Activated CD8-positive, alpha-beta memory T cell treated with anti-CD3 and anti-CD28 coated beads for 36 hours (primary cell): Measurements from ENCODE around the gene TNS3. TPM values are rescaled to one million over a fixed set of nuclear protein-coding genes. Genes with fewer than 3 reads are reported as not detected.

Source experiments
- CTCF ChIA-PET: fragments of 350-600 bp; sonication (Branson Sonifier 250); formaldehyde crosslinking; loops from one replicate; lab custom pipeline; 2021; ENCODE audit warnings: antibody characterized with exemption; lab: Charles Lee
- POLR2A ChIA-PET: fragments of 350-600 bp; sonication (Branson Sonifier 250); formaldehyde crosslinking; loops from one replicate; lab custom pipeline; 2021; ENCODE audit warnings: antibody characterized with exemption; lab: Charles Lee
- total RNA-seq, 2 experiments: library from RNA; stranded (reverse); gene quantifications; one replicate each; pipeline ENCODE4 v1.2.3, GENCODE V29; 2021

TNS3 gene
- total RNA-seq, 2 experiments from 2014 or later: 1.4 to 2.0 TPM

DNA sequence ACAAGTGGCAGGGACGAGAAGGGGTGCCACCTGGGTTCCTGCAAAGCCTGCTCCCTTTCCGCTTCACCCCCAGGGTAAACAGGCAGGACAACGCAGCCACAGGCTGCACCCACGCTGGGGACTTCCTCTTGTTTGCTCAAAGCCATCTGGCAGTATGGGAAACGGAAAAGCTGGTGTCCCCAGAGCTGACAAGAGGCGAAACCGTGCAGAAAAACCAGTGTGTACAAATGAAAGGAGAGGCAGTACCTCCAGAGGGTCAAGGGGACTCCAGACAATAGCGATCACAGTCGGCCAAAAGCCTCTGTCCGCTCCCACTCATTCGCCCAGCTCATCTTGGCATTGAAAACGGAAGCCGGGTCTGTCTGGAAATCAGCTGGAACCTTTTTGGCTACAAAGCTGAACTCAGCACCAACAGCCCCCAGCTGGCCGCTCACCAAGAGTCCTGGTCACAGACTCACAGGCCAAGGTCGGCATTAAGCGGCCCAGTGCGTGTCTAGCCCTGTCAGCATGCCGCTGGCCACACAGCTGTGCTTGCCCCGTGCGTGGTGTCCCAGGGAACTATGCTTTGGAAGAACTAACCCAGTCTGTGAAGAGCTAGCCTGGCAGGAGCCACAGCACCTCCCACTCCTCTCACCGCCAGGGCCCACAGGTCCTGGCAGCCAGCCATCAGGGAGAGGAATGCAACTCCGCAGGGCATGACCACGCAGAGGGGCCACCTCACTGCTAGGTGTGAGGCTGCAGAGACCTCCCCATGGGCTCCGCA, 10.4 kb downstream of the TNS3 start:
- ChIA-PET POLR2A (no interaction called here), CTCF (no interaction called here)

DNA sequence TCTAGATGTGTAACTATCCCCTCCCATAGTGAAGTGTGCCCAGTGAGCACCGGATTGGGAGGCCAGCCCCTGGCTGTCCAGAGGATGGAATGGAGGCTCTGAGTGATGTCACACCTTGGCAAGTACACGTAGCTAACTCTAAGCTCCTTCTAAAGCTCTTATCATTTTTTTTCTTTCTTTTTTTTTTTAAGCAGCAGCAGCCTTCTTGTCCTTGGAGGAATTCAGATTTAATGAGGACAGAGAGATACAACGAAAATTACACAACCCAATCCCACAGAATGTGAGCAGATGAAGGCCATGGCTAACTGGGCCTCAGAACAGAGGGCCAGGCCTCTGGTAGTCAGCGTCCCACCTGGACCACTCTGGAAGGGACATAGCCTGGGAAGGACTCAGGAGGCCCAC, 11.3 kb downstream of the TNS3 start:
- POLR2A ChIA-PET: no interaction called here
- CTCF ChIA-PET: no interaction called here

DNA sequence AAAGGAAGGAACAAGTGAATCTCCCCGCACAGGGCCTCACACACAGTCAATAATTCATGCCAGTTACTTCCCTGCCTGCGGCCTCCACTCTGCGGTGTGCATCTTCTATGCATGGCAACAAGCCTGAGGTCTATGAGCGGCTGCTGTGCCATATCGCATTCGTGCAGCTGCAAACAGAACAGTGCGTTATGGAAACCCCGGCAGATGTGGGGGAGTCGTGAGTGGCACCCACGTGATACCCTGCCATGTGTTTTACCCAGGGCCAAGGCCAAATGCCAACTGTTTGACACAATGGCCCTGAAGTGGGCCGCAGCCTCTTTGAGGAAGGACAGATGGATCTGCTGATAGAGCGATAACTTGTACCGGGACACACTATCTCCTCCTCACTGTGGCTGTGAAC, 13.4 kb downstream of the TNS3 start:
- ChIA-PET POLR2A (no interaction called here), CTCF (no interaction called here)

DNA sequence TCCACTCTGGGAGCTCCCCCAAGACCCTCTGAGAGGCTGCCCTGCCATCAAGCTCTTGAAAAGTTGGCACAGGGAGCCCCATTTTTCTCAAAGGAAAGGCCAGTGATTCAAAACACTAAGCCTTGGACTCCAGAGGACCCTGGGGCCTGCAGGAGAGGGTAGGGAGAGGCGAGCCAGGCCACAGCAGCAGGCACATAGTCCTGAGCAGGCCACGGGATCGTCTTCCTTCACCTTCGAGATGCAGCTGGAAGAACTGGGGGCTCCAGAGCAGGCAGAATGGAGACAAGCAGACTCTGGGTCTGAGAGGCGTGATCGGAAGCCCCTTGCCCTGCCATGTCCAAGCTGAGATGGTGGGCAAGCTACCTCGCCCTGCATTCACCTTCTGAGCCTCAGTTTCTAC, 13.9 kb downstream of the TNS3 start:
- CTCF ChIA-PET: no interaction called here
- POLR2A ChIA-PET: no interaction called here

DNA sequence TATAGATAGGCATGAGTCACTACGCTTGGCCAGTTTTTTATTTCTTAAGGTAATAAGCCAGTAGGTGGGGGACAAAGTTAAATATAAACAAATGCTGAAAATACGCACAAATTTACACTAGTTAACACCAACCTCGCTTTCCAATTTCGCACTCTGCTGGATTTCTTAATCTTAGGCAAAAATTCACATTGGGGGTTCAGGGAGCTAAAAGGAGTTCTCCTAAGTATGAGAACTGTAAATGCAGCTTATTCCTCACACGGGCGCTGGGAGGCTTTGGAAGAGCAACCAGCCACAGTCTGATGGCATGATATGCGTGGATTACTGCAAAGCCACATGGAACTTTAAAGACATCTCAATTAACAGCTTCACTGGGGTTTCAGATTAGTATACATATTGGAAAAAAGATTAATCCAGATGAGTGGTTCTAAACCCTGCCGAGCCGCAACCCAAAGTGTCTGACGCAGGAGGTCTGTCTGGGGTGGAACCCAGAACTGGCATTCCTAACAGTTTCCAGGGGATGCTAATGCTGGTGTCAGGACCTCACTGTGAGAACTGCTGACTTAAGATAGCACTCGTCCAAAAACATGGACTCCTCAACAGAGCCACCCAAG, 16.2 kb downstream of the TNS3 start:
- POLR2A ChIA-PET: no interaction called here

DNA sequence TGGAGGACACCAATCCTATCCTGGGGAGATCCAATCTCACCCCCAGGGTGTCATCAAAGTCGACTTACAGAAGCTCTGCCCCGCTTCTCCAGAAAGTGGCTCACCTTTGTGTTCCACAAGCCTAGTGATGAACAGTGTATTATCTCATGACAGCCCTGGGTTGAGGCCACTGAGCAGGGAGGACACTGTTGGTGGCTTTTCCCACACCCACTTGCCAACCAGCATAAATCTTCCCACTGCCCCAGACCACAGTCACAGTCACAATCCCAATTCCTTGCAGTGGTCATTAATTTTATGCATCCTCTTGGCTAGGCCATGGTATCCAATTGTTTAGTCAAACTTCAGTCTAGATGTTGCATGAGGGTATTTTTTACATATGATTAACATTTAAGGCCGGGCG, 18.4 kb downstream of the TNS3 start:
- ChIA-PET CTCF (no interaction called here), POLR2A (no interaction called here)

More for the DNA sequence above, 16.2 kb downstream of the TNS3 start:
- CTCF ChIA-PET: no interaction called here

DNA sequence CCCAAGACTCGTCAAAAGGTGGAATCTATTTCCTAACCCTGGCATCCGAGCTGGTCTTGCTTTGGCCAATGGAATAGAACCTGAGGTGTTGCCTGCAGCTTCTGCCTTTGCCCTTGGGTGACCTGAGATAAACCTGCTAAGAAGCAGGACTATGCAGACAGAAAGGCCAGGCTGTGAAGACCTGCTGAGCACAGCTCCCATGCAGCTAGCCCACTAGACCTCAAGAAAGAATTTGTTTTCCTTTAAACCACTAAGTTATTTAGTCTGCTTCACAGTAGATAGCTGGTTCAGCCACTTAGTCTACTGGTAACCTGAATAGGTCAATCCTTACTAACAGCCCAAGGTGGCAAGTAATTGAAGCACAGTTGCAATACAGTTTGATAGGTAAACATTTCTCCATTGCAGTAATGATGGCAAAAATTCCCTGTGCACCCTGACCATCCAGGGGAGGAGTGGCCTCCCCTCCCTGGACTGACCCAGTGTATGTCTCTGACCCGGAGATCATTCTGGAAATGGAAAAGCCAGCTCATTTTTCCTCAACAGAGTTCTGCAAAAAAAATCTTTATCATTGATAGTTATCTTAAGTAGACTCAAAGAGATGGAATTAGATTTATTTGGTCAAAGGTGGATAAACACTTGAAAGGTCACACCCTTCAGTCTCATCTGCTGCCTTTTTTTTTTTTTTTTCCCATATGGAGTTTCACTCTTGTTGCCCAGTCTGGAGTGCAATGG, 20.0 kb downstream of the TNS3 start:
- CTCF ChIA-PET: no interaction called here
- POLR2A ChIA-PET: no interaction called here

DNA sequence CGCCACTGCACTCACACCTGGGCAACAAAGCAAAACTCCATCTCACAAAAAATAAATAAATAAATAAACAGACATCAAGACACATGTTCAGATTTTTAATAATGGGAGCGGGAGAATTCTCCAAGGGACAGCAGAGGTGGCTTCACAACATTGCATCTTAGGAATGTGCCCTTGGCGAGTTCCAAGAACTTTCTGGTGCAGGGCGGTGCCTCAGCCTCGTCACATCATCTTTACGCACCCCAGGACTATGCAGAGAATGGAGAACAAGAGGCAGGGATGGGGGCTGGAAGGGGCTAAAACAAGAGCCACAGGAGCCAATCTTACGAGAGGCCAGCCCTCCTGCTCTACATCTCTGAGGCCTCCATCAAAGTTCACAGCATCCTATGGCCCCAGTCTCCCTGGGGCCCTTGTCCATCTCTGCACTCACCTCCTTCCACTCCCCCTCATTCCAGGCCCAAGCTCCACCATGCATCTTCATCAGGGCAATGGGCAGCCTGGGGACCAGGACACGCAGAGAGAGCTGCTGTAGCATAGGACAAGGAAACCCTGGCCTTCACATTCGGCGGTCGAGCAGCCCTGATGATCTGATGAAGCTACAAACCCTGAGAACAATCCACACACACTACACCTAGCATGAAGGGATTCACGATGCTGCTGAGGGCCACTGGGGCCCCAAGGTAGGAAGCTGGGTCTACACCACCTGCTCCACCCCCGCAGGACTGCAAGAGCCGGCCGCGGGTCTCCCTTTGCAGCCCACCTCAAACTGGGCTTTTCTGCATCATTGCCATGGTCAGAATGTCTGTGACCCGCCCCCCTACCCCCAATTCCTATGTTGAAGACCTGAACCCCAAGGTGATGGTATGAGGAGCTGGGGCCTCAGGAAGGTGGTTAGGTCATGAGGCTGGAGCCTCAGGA, 22.3 kb downstream of the TNS3 start:
- POLR2A ChIA-PET: no interaction called here
- CTCF ChIA-PET: no interaction called here

DNA sequence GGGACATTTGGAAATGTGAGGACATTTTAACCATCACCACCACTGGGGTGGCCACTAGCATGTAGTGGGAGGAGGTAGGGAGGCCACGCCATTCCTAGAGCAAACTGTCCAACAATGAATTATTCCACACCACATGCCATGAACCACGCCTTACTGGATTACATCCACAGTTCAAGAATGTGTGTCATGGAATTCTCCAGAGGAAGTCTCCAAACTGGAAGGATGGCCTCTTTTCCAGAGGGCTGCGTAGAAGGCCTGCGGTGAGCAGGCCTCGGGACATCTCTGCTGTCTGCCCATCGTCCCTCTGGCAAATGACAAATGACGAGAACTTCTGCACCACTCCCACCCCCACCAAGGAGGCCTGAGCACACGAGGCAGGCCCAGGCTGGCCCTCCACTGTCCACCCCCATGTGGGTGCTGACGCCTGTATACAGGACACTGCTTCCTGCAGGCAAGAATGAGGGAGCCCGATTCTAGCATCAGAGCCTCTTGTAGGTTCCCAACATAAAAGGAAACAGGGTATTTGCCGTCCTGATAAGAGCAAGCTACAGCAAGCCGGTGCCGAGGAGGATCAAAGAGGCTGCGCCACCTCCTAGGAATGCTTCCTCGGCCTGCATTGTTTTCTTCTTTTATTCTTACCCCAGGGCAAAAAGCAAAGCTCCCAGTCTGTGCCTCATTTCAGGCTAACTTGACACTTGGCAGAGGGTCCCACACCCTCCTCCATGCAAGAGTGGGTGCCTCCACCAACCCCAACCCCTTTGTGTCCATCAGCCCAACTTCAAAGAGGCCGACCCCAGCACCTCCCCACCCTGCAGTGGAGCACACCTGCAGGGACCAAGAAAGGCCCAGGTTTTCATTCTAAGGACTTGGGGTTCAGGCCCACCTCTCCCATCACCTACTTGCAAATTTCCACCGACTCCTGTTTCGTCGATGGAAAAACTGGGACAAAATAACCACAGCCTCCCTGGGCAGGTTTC, 23.9 kb downstream of the TNS3 start:
- POLR2A ChIA-PET: no interaction called here
- CTCF ChIA-PET: no interaction called here

DNA sequence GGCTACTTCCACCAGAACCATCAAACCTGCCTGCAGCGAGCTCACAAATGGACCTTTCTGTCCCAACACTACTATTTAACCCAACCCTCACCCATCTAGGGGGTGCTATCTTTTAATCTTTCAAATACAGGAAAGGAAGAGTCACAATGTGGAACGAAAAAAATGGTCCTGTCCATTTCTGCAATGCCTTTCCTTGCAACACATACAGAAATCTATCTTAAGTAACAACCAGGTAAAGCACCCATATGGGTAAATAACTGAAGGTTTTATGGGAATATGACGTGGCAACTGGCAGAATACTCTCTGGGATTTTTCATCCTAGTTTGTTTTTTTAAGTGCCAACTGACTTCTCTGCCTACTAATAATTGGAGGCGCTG, 24.6 kb downstream of the TNS3 start:
- CTCF ChIA-PET: no interaction called here

DNA sequence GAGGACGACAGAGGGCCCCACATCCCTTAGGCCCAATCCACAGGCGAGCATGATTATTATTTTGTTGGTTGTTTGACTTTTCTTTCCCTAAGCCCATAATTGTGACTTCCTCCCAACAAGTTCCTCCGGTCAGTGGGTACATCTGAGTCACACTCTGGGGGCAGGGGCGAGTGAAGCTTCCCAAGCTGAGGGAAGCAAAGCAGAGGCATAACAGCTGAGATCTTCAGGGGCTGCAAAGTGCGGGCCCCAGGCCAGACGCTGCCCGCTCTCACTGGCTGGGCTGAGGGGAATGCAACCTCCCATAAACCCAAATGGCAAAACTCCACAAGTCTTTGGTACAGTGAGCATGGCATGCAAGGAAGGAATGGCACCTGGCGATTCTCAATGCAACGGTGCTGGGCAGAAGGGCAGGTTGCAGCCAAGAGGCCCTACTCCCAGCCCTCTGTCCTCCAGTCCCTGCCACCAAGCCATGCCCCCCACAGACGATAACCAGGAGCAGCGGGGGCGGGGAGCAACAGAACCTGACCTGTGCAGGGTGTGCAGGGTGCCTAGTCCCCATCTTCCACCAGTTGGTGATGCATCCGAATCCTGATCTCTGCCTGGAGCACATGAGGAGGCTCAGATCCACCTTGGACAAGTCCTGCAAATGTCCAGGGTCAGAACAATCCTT, 25.3 kb downstream of the TNS3 start:
- ChIA-PET CTCF (no interaction called here), POLR2A (no interaction called here)

More for the DNA sequence above, 24.6 kb downstream of the TNS3 start:
- POLR2A ChIA-PET: no interaction called here

DNA sequence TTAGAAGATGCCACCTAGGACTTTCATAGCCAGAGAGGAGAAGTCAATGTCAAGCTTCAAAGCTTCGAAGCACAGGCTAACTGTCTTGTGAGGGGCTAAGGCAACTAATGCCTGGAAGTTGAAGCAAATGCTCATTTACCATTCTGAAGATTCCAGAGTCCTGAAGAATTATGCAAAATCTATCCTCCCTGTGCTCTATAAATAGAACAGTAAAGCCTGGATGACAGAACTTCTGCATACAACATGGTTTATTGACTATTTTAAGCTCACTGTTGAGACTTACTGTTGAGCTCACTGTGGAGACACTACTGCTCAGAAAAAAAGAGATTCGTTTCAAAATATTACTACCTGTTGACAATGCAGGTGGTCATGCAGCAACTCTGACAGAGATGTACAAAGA, 28.6 kb downstream of the TNS3 start:
- POLR2A ChIA-PET: no interaction called here
- CTCF ChIA-PET: no interaction called here

DNA sequence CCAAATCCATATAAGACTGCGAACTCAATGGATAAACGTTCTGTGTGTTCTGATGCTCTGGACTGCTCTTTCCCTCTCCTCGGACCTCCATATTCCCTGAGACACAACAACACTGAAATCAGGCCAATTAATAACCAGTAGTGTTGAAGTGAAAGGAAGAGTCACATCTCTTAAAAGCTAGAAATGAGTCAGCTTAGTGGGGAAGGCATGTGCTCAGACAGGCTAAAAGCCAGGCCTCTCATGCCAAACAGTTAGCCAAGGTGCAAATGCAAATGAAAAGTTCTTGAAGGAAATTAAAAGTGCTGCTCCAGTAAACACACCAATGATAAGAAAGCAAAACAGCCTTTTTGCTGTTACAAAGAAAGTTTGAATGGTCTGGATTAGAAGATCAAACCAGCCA, 29.3 kb downstream of the TNS3 start:
- POLR2A ChIA-PET: no interaction called here
- CTCF ChIA-PET: no interaction called here

DNA sequence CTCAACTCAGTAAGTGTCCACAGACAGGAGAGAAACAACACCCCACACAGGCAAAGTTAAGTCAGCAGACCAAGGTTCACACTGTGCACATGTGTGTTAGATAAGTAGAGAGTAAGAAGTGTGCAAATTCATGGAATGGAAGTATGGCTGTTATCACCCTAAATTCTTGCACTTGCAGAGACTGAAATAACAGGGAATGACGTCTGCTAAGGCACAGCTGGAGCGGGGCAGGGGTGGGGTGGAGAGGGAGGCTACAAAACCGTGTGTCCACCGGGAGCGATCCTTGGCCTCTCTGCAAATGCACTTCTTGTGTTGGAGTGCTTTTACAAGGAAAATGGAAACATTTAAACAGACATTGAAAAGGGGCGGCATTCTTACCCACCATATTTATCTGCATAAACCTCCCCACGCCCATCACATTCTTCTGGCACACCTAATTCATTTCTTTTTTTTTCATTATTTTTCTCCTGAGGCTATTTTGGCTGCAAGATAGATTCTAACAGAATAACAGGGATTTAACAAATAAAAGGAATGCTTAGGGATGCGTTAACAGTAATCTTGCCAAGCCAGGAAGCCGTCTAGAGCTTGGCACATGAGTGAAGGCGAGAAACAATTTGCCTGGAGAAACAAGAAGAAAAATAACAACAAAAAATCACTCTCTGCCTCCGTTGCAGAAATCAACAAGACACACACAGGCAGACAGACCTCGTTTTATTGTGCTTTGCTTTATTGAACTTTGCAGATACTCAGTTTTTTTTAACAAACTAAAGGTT, 30.1 kb downstream of the TNS3 start:
- ChIA-PET POLR2A (no interaction called here), CTCF (no interaction called here)

DNA sequence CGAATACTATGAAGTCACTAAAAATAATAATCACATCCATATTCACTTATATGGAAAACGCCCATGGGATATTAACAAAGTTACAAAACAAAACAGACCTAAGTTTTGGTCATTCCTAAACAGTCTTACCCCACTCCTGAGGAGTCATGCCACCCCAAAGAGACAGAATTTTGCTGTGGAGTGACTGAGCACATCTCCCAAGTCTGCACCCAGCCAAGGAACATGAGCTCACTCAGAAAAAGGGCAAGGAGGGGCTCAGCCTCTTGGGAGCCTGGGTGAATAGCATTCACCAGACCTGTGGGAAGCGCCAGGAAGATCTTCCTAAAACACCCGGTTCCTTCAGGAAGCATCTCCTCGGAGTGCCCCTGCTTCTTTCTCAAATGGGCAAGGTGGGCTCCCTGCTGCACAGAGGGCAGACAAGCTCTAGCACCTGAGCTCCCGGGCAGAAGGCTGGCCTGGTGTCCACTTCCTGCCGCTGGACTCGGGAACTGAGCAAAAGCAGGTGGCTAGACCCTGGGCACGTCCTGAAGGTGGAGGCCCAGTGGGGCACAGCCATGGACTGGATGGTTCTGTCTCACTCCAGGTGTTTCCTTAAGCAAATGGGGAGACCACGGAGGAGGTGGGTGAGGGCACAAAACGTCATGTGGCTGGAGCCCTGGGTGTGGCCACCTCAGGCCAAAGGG, 31.0 kb downstream of the TNS3 start:
- CTCF ChIA-PET: no interaction called here
- POLR2A ChIA-PET: no interaction called here

DNA sequence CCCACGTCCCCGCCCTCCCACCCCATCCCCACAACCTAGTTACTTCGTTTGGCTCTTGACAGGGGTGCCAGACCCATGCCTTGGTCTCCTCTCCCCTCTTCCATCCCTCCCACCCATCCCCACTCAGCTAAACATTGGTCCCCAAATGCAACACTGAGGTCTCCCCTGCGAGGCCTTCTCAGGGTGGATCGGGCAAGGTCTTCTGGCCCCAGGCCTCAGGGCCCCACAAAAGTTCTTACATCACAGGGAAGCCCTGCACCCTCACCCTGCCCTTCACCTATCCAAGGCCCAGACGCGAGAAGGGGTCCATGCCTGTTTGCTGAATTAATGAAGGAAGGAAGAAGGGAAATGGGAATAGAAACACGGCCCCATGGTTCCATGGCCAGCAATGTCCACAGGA, 32.0 kb downstream of the TNS3 start:
- ChIA-PET CTCF (no interaction called here), POLR2A (no interaction called here)

DNA sequence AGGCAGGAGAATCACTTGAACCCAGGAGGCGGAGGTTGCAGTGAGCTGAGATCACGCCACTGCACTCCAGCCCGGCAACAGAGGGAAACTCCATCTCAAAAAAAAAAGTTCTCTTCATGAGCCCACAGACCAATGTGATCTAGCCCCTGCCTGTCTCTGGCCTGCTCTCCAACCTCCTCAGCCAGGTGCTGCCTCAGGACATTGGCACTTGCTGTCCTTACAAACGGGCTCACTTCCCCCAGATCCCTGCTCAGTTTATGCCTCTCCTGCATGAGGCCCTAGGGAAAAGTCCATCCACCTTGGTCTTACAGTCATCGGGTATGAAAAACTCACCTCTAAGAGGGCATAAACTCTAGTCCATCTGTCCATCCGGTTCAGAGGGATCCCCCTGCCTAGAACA, 32.5 kb downstream of the TNS3 start:
- POLR2A ChIA-PET: no interaction called here
- CTCF ChIA-PET: no interaction called here
